IgD-negative memory B cell (primary cell): ENCODE measurements around the gene TAAR6. TPM values are rescaled to one million over a fixed set of nuclear protein-coding genes. Genes with fewer than 3 reads are reported as not detected.

Experiments used
- H3K27ac Mint-ChIP-seq, 3 donors: one replicate each; pipeline ENCODE4 v1.8.0; 2020 to 2022; ENCODE audit warnings: mild to moderate bottlenecking in 3 of 3, mixed read lengths in 3 of 3, moderate library complexity in 1 of 3
- H3K27me3 Mint-ChIP-seq: one replicate; pipeline ENCODE4 v1.8.0; 2021; ENCODE audit warnings: mixed read lengths
- H3K36me3 Mint-ChIP-seq: one replicate; pipeline ENCODE4 v1.8.0; 2020; ENCODE audit warnings: mild to moderate bottlenecking, mixed read lengths
- H3K4me1 Mint-ChIP-seq, 3 donors: one replicate each; pipeline ENCODE4 v1.8.0; 2020 to 2022; ENCODE audit warnings: mixed read lengths in 3 of 3, mild to moderate bottlenecking in 1 of 3
- H3K4me3 Mint-ChIP-seq, 4 donors: one replicate each; pipeline ENCODE4 v1.8.0; 2020 to 2022; ENCODE audit warnings: mild to moderate bottlenecking in 4 of 4, mixed read lengths in 4 of 4, moderate library complexity in 3 of 4
- H3K9me3 Mint-ChIP-seq, 3 donors: one replicate each; pipeline ENCODE4 v1.8.0; 2020 to 2021; ENCODE audit warnings: mixed read lengths in 3 of 3, mild to moderate bottlenecking in 1 of 3
- polyA plus RNA-seq: library from polyadenylated mRNA; unstranded; fragments of 300-500 nt; fragmentation: Illumina TruSeq; gene quantifications from one replicate; pipeline ENCODE4 v1.2.3, GENCODE V29; 2021

The TAAR6 gene
- polyA plus RNA-seq, 1 donor from 2014 or later: not detected

DNA sequence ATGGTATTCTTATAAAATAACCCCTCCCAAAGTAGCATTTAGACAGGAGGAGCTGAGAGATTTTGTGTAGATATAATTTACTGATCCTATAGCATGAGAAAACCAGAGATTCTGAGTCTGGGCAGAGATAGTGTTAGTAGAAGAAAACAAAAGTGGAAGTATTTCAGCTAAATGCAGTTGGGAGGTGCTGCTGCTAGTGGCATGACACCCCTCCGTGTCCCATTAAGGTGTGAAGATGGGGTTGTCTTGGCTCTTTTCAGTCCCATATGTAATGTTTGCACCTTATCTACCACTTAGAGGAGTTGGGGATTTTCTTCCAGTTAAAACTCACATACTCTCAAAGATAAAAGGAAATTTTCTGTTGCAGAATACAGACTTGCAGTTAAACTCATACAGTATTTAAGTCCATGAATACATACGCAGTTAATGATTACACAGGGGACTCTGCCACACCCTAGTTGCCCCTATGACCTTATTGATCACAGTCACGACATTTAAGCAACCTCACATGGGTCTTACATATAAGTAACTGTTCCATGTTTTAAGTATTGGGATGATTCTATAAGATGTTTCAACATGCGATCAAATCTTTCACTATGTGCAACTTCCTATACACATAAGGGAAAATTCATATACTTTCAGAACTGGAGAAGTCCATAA lies 42.5 kb downstream of the TAAR6 start:
- no peak overlapping the region for H3K27ac Mint-ChIP-seq
- H3K27me3 Mint-ChIP-seq: no peaks in the 10 kb centered on the region
- H3K4me3 Mint-ChIP-seq: peak overlapping the region in 1 of 4 donors; percentile 22

DNA sequence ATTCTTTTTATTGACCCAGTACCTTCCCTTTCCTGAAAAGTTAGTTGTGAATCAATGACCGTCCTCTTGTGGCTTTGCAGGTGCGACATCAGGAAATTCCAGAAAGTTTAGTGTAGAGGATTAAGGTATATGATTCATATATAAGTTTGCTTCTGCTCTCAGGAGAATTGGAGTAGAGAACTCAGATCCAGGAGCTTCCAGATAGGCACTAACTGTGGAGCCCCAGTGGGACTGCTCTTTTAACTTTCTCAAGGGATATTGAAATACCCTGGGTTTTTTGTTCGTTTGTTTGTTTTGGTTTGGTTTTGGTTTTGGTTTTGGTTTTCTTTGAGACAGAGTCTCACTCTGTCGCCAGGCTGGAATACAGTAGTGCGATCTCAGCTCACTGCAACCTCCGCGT lies 44.4 kb downstream of the TAAR6 start:
- Mint-ChIP-seq H3K27me3 (no peaks in the 10 kb centered on the region), H3K9me3 (no peaks in the 10 kb centered on the region), H3K4me3 (peak overlapping the region; percentile 74 to 90 (median 84)), H3K4me1 (peaks cover 6 to 21% (median 7%) of the 10 kb centered on the region in 3 donors), H3K27ac (peak overlapping the region in 1 of 3 donors; percentile 40), H3K36me3 (no peaks in the 10 kb centered on the region)

More for the DNA sequence above, 42.5 kb downstream of the TAAR6 start:
- Mint-ChIP-seq H3K4me1 (peaks cover 6 to 21% (median 7%) of the 10 kb centered on the region in 3 donors), H3K9me3 (no peaks in the 10 kb centered on the region), H3K36me3 (no peaks in the 10 kb centered on the region)

DNA sequence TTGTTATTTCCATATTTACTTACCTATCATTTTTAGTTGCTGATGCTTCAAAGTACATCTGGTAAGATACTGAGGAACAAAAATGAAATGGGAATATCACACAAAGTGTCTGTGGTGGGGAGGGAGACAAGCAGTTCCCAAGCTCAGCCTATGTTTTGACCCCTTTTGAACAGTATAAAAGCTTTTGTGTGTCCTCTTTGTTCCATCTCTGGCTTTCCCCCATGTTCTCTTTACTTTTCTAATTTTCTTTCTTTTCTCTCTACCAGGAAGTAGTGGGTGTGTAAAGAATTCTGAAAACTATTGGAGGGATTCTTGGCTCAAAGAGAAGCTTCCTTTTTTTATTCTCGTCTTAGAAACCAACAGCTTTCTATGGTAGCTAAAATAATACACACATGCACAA lies 46.6 kb downstream of the TAAR6 start:
- H3K36me3 Mint-ChIP-seq: no peaks in the 10 kb centered on the region
- peaks cover 6 to 21% (median 7%) of the 10 kb centered on the region in 3 donors for H3K4me1 Mint-ChIP-seq
- peak overlapping the region in 1 of 4 donors; percentile 28 for H3K4me3 Mint-ChIP-seq
- H3K27me3 Mint-ChIP-seq: no peaks in the 10 kb centered on the region
- H3K27ac Mint-ChIP-seq: peak overlapping the region in 1 of 3 donors; percentile 22
- no peaks in the 10 kb centered on the region for H3K9me3 Mint-ChIP-seq

Other genes starting within 250 kb of the TAAR6 start
- gene MOXD1, start 168.8 kb upstream of the TAAR6 start, polyA plus RNA-seq: 9.0 TPM
- gene STX7, start 57.2 kb upstream of the TAAR6 start, polyA plus RNA-seq: 96.7 TPM
- not detected for gene TAAR9, start 32.0 kb upstream of the TAAR6 start, polyA plus RNA-seq
- gene TAAR8, start 17.6 kb upstream of the TAAR6 start, polyA plus RNA-seq: not detected
- gene TAAR5, start 19.4 kb downstream of the TAAR6 start, polyA plus RNA-seq: not detected
- not detected for gene TAAR2, start 54.0 kb downstream of the TAAR6 start, polyA plus RNA-seq
- gene TAAR1, start 88.9 kb downstream of the TAAR6 start, polyA plus RNA-seq: not detected
- not detected for gene VNN1, start 143.7 kb downstream of the TAAR6 start, polyA plus RNA-seq
- gene VNN2, start 187.6 kb downstream of the TAAR6 start, polyA plus RNA-seq: 40.4 TPM
- gene SLC18B1, start 228.3 kb downstream of the TAAR6 start, polyA plus RNA-seq: 11.3 TPM
- 2,380 TPM for gene RPS12, start 244.2 kb downstream of the TAAR6 start, polyA plus RNA-seq